GM12865 (cell line): ENCODE results near the gene SCYL2.

Experiments used
- DNase-seq: peaks from one replicate; pipeline ENCODE4 v3.0.0; 2010; ENCODE audit warnings: low read depth
- H3K4me3 ChIP-seq: 2 replicates; pipeline ENCODE4 v1.5.1; 2011; ENCODE audit warnings: mild to moderate bottlenecking, low read depth, low read length, control low read depth
- CTCF ChIP-seq: IDR thresholded peaks from 2 replicates; pipeline ENCODE4 v1.5.1; 2011; ENCODE audit warnings: low read length, control low read depth, low read depth, inconsistent platforms; ENCODE audit not compliant: insufficient read depth; ENCODE audit errors: missing control alignments

Gene SCYL2

GRCh38 chr12:100345020-100345767 is 78.2 kb downstream of the SCYL2 start:
- no peak overlapping the region for H3K4me3 ChIP-seq
- DNase-seq: no peak
- no peak for TF ChIP-seq CTCF

DNA sequence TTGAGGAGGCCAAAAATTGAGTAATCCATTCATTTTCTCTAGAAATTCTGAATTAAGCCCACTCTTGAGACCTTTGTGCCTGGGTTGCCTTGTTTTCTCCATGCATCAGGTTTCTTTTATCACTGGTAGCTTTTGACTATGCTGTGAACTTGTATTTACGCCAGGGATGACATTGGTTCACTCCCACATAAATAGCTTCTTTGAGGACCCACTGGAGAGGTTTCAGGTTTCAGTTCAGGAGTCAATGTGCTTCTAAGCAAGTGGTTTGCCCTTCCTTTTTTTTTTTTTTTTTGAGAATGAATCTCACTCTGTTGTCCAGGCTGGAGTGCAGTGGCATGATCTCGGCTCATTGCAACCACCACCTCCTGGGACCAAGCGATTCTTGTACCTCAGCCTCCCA is 79.7 kb downstream of the SCYL2 start:
- H3K4me3 ChIP-seq: no peak overlapping the region
- TF ChIP-seq CTCF: no peak
- no peak for DNase-seq

DNA sequence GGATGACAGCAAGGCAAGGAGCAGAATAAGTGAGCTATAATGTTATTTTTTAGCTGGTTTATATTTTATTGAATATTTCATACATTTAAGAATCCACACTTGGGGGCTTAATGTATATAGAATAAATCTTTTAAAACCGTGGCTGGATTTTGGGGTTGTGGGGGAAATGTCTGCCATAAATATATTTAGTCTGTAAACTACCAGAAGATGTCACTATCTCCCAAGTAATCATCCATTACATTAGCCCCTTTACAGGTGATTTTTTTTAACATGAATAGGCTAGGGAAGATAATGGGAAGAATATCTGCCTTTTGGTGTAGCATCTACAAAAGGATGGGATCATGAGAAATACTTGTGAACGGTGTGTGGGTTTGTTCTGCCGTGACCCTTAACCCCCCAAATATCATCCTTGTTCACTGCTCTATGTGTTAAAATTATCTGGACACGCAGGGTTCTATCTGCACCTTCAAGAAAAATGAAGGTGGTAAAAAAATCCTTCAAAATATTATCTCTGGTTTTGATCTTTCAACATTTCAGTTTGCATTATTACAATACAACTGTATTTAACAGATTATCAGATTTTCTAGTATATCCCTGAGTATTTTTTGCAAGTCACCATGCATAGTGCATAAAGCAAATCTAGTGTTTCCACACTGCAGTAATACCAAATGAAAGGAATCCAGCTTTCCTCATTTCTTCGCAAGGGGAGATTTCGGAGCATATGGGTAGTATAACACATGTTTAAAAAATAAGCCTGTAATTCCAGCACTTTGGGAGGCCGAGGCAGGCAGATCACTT is 81.9 kb downstream of the SCYL2 start:
- no peak overlapping the region for H3K4me3 ChIP-seq
- DNase-seq: peak; percentile 6
- peak; percentile 5 for TF ChIP-seq CTCF

DNA sequence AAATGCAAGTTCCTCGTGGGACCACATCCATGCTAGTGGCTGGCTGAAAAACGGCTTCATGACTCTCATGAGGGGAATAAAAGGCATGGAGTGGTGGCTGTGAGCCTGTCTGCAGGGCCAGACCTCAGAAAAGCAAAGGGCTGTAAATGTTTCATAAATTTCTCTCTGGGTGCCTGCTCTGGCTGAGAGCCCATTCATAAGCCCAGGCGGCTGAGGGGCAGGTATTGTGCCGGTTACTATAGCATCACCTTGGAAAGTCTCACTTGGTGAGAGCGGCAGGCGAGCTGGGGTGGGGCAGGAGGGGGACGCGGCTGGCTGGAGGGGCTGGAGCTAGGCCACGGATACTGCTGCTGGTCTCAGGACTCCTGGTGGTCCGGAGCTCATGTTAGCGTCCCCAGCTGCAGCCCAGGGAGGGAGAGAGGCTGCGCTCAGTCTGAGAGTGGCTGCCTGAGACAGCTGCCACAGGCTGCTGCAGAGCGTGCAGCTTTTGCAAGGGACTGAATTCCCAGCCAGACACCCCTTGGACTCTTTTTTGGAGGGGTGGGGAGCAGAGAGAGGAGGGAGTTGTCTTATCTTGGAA is 89.8 kb downstream of the SCYL2 start, which contains the start of gene SLC17A8:
TSS of gene SLC17A8 (plus strand) at position 431 of the 580 bp plus-strand sequence. CDS start 318 bp downstream, outside the sequence.
- TF ChIP-seq CTCF: no peak
- H3K4me3 ChIP-seq: no peak within 1 kb of the TSS
- no peak for DNase-seq

DNA sequence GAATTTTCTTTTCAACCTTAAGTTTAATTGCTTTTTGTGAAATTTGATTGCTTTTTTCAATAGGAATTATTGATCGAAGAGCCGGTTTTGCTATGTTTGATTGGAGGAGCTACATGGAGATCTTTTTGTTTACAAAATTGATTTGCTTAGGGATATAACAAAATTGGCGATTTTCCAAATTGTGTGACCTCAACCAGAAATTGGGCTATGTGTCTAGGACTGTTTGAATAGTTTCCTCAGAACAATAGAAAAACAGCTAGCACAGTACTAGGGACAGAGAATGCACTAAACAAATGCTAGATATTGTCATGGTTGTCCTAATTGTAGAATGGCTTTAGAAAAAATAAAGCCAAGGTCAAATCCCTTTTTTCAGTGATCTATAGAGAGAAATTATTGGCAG is 92.3 kb downstream of the SCYL2 start:
- DNase-seq: no peak
- no peak overlapping the region for H3K4me3 ChIP-seq
- no peak for TF ChIP-seq CTCF

GRCh38 chr12:100359822-100360221 is 92.8 kb downstream of the SCYL2 start:
- no peak overlapping the region for H3K4me3 ChIP-seq
- no peak for DNase-seq
- TF ChIP-seq CTCF: no peak
